Measurements from ENCODE around the gene SLC33A1.

Gene SLC33A1

GRCh38 chr3:155790272-155790925 lies 63.8 kb downstream of the SLC33A1 start:
- DNase-seq (ENCODE audit: low read depth) = no peak

GRCh38 chr3:155785662-155786295 lies 68.4 kb downstream of the SLC33A1 start:
- no peak for DNase-seq (ENCODE audit: low read depth)

- DNase-seq (ENCODE audit: low read depth) = no peak
Observed at GRCh38 chr3:155782390-155782953, 71.8 kb downstream of the SLC33A1 start.

- DNase-seq (ENCODE audit: low read depth) = no peak
Observed at GRCh38 chr3:155780291-155780690, 73.9 kb downstream of the SLC33A1 start.

- peak; percentile 39 for DNase-seq (ENCODE audit: low read depth)
Observed at GRCh38 chr3:155778462-155778861, 75.8 kb downstream of the SLC33A1 start.

- DNase-seq (ENCODE audit: low read depth) = no peak
Observed at GRCh38 chr3:155772801-155773200, 81.4 kb downstream of the SLC33A1 start.

- no peak for DNase-seq (ENCODE audit: low read depth)
Observed at GRCh38 chr3:155771126-155771525, 83.1 kb downstream of the SLC33A1 start.
